Endothelial cell of umbilical vein (primary cell): ENCODE results near the gene UVSSA.

Source experiments
- CTCF ChIP-seq, 2 donors: IDR thresholded peaks; 1 replicate in 1 of 2; 2 replicates in 1 of 2; pipeline ENCODE4 v1.5.1; 2011; ENCODE audit warnings: low read length in 2 of 2, mild to moderate bottlenecking in 2 of 2, moderate library complexity in 2 of 2, control low read depth in 1 of 2, inconsistent platforms in 1 of 2, low read depth in 1 of 2; ENCODE audit not compliant: insufficient read depth in 1 of 2; ENCODE audit errors: extremely low read depth in 1 of 2
- EZH2 ChIP-seq: IDR thresholded peaks from 2 replicates; pipeline ENCODE4 v1.6.1; 2012; ENCODE audit warnings: borderline replicate concordance, low read depth, mild to moderate bottlenecking, moderate library complexity, low read length, inconsistent platforms; ENCODE audit not compliant: severe bottlenecking
- JUN ChIP-seq: IDR thresholded peaks from 2 replicates; pipeline ENCODE4 v1.6.1; 2011; ENCODE audit warnings: borderline replicate concordance, low read depth; ENCODE audit not compliant: insufficient read length, insufficient read depth
- MYC ChIP-seq: IDR thresholded peaks from one replicate; pipeline ENCODE4 v1.6.1; 2011; ENCODE audit warnings: mild to moderate bottlenecking, low read depth, low read length
- POLR2AphosphoS5 ChIP-seq: IDR thresholded peaks from 2 replicates; pipeline ENCODE4 v1.6.1; 2012; ENCODE audit warnings: low read depth, mild to moderate bottlenecking, control low read depth, low read length, moderate library complexity; ENCODE audit not compliant: insufficient read depth

DNA sequence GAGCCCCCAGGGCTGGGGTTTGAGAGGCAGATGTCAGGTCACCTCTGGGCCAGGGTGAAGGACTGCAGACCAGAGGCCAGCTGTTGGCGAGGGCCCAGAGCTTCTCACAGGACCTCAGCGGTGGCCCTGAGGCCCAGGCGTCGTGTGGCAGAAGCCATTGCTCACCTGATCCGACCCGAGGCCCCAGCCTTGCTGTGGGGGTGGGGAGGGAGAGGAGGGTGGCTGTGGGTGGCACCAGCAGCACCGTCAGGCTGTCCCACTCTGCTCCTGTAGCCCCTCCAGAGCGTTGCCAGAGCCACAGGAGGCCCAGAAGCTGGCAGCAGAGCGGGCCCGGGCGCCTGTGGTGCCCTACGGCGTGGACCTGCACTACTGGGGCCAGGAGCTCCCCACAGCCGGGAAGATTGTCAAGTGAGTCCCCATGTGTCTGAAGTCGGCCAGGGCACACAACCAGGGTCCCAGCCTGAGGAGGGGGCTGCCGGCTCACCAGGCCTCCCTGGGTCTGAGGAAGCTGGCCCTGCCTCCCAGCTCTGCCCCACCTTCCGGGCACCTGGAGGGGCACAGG is 28.8 kb downstream of the UVSSA start:
- no peak for TF ChIP-seq CTCF (IDR thresholded peaks at IDR 0.05; ENCODE audit: extremely low read depth in 1 of 2, insufficient read depth in 1 of 2, low read depth in 1 of 2, low read length in 2 of 2)
- no peak for TF ChIP-seq POLR2AphosphoS5
- no peak for TF ChIP-seq EZH2
- TF ChIP-seq MYC, result no peak
- no peak for TF ChIP-seq JUN
